ENCODE data around the gene NCBP3.

The NCBP3 gene

GRCh38 chr17:3893003-3893719, 47.1 kb upstream of the NCBP3 start, which contains the start of gene CAMKK1 (continued):
- no peak for TF ChIP-seq HIC1 (tag by site-specific recombination; IDR thresholded peaks at IDR 0.05)
- TF ChIP-seq PRDM4 (tag by site-specific recombination; IDR thresholded peaks at IDR 0.05): no peak
- TF ChIP-seq ZNF549 (tag by site-specific recombination; IDR thresholded peaks at IDR 0.05): no peak
- no peak; the same call in 1 of the 2 replicates for TF ChIP-seq ZNF629 (tag by site-specific recombination; IDR thresholded peaks at IDR 0.05)
- peak; percentile 86; the same call in 1 of the 2 replicates for TF ChIP-seq ZBTB7A (tag by site-specific recombination; IDR thresholded peaks at IDR 0.05; ENCODE audit: low read depth)
- peak; percentile 96 for TF ChIP-seq ZBTB48 (tag by site-specific recombination; IDR thresholded peaks at IDR 0.05)
- TF ChIP-seq ZNF121 (tag by site-specific recombination; IDR thresholded peaks at IDR 0.05): peak; percentile 35; the same call in 1 of the 2 replicates
- TF ChIP-seq ZNF341 (tag by site-specific recombination; IDR thresholded peaks at IDR 0.05; ENCODE audit: low read depth): peak; percentile 96

- CTCF ChIA-PET: interaction anchor here (0.5 to 3.2 kb wide), 10 partner anchors 8 to 1529 kb away, joined by 3 to 20 read pairs (median 4); partner anchors contain the start of genes NCBP3 and P2RX1
- Histone ChIP-seq H3K4me3 (ENCODE audit: low read depth, low read length) (peak overlapping the region; percentile 56), H3K36me3 (ENCODE audit: control insufficient read depth in 2 of 2, insufficient read depth in 1 of 2, low read length in 2 of 2) (no peaks in the 10 kb centered on the region), H3K27ac (ENCODE audit: extremely low read depth, low read depth, low read length) (peak overlapping the region; percentile 72; the same call in 1 of the 2 replicates), H3K9me3 (ENCODE audit: control insufficient read depth, insufficient read depth, low read depth, low read length) (no peaks in the 10 kb centered on the region), H3K4me1 (ENCODE audit: control insufficient read depth, insufficient read depth, low read length) (peaks cover 42% of the 10 kb centered on the region)
- POLR2A ChIA-PET: interaction anchor here (0.6 to 2.6 kb wide), 7 partner anchors 9 to 165 kb away, joined by 3 to 13 read pairs (median 4); partner anchors contain the start of gene NCBP3
- TF ChIP-seq KLF8 (tag by site-specific recombination; IDR thresholded peaks at IDR 0.05): peak; percentile 97
- no peak for TF ChIP-seq ZNF560 (tag by site-specific recombination; IDR thresholded peaks at IDR 0.05; ENCODE audit: borderline replicate concordance)
- peak; percentile 61; the same call in 1 of the 2 replicates for TF ChIP-seq ZBTB10 (tag by site-specific recombination; IDR thresholded peaks at IDR 0.05)
- peak; percentile 85 for TF ChIP-seq SP3 (tag by site-specific recombination; IDR thresholded peaks at IDR 0.05)
- TF ChIP-seq GLI4 (tag by site-specific recombination; IDR thresholded peaks at IDR 0.05): peak; percentile 58; the same call in 1 of the 2 replicates
- TF ChIP-seq ZNF830 (tag by site-specific recombination; IDR thresholded peaks at IDR 0.05; ENCODE audit: low read depth): no peak
- TF ChIP-seq ZNF248 (tag by site-specific recombination; IDR thresholded peaks at IDR 0.05): no peak
- TF ChIP-seq MEIS1 (CRISPR knock-in tag; IDR thresholded peaks at IDR 0.05; ENCODE audit: borderline replicate concordance): no peak
- no peak for TF ChIP-seq ZNF704 (tag by site-specific recombination; IDR thresholded peaks at IDR 0.05)
- no peak for TF ChIP-seq ZSCAN16 (tag by site-specific recombination; IDR thresholded peaks at IDR 0.05)
- no peak for TF ChIP-seq ZNF132 (tag by site-specific recombination; IDR thresholded peaks at IDR 0.05; ENCODE audit: borderline replicate concordance)
- TF ChIP-seq PATZ1 (tag by site-specific recombination; IDR thresholded peaks at IDR 0.05): peak; percentile 97
- TF ChIP-seq ZNF354C (tag by site-specific recombination; IDR thresholded peaks at IDR 0.05; ENCODE audit: borderline replicate concordance, low read depth): no peak
- TF ChIP-seq ZNF202 (tag by site-specific recombination; IDR thresholded peaks at IDR 0.05; ENCODE audit: borderline replicate concordance): no peak
Measured at GRCh38 chr17:3892095-3892998, 46.3 kb upstream of the NCBP3 start.

Data from HEK293 (cell line).